ENCODE measurements around the gene VCL. TPM values are rescaled to one million over a fixed set of nuclear protein-coding genes. Genes with fewer than 3 reads are reported as not detected.
A peak's percentile ranks its signal among the peaks of the same experiment; 100 is the strongest.

Gene VCL
- total RNA-seq, 4 donors from 2014 or later: 99.2 to 120 (median 106) TPM

- peak overlapping the region in 1 of 4 donors; percentile 57 for H3K27ac ChIP-seq
- no peaks in the 10 kb centered on the region for H3K27me3 ChIP-seq
- WGBS, 2 donors: 73 to 79% methylated on average over 4 of the region's 4 CpGs
- DNase-seq (ENCODE audit: low spot score in 2 of 2): no peak
- TF ChIP-seq CTCF (IDR thresholded peaks at IDR 0.05): no peak
- TF ChIP-seq EP300 (IDR thresholded peaks at IDR 0.05): no peak
- TF ChIP-seq POLR2A (IDR thresholded peaks at IDR 0.05): no peak
- H3K4me1 ChIP-seq: peaks cover 0 to 78% (median 31%) of the 10 kb centered on the region in 4 donors
- H3K9me3 ChIP-seq: no peaks in the 10 kb centered on the region
- peaks cover 0 to 20% (median 2%) of the 10 kb centered on the region in 3 donors for H3K36me3 ChIP-seq
- no peak overlapping the region for H3K4me3 ChIP-seq
These were observed 79.5 kb downstream of the VCL start for GRCh38 chr10:74077416-74077815.

DNA sequence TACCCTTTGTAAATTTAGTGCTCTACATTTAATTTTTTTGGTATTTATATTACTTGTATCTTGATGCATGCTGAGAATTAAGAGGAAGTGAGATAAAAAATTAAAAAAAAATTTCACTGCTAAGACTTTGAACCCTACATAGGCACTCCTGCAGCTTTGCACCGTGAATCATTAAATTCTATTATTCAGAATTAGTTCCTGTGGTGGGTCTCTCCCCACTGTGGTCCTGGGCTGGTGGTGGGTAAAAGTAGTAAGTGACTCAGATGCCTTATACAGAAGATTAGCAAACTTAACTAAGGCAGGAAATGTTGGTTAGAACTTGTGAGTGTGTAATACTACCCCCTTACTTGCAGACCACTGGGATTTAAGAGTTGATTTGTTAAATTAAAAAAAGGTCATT is 80.1 kb downstream of the VCL start:
- 53 to 56% methylated on average over 1 of the region's 1 CpG for WGBS, 2 donors
- Histone ChIP-seq H3K9me3 (no peaks in the 10 kb centered on the region), H3K27ac (peak overlapping the region in 1 of 4 donors; percentile 2)

DNA sequence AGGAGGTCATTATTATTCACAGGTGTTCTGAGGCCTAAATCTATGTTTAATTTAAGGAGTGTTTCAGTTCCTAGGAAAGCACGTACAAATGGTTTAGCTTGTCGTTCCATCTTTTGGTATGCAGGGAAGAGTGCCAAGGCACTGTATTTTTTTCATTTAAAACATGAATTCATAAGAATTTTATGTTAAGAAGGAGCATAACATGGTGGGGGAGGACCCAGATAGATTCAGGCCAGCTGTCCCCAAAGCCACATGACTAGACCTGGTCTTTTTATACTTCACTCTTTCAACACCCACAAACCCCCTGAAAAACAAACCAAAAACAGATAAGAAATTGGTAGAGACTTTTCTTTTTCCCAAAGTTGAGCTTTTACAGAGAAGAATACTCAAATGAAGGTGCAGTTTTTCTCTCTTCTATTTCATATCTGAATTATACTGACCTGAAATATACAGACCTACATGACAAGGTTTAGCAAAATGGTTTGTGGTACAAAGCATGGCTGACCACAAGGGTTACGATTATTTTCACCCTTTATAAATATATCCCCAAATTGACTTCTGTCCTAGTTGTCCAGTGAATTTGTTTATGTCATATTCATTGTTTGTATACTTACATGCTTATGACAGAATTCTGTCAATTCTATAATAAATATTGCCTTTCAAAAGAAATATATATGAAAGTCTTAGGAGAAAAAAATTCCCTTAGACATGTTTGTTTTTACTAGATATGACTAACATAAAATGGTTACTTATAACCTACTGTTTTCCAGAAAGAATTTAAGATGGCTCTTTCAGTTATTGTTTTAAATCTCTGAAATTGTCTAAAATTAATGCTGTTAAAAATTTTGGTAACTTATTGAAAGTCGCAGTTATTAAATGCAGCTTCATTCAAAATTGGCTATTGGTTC is 81.4 kb downstream of the VCL start:
- no peaks in the 10 kb centered on the region for H3K27me3 ChIP-seq
- 47 to 53% methylated on average over 4 of the region's 4 CpGs for WGBS, 2 donors
- peaks cover 0 to 69% (median 27%) of the 10 kb centered on the region in 4 donors for H3K4me1 ChIP-seq
- peak overlapping the region in 1 of 4 donors; percentile 14 for H3K27ac ChIP-seq
- DNase-seq (ENCODE audit: low spot score in 2 of 2): no peak
- no peak for TF ChIP-seq POLR2A (IDR thresholded peaks at IDR 0.05)
- TF ChIP-seq CTCF (IDR thresholded peaks at IDR 0.05): no peak
- no peak for TF ChIP-seq EP300 (IDR thresholded peaks at IDR 0.05)
- peaks cover 0 to 30% (median 2%) of the 10 kb centered on the region in 3 donors for H3K36me3 ChIP-seq
- no peaks in the 10 kb centered on the region for H3K9me3 ChIP-seq
- no peak overlapping the region for H3K4me3 ChIP-seq

More for the DNA sequence above, 80.1 kb downstream of the VCL start:
- H3K36me3 ChIP-seq: peaks cover 0 to 23% (median 2%) of the 10 kb centered on the region in 3 donors
- DNase-seq (ENCODE audit: low spot score in 2 of 2): no peak
- H3K4me3 ChIP-seq: no peak overlapping the region
- peaks cover 0 to 75% (median 30%) of the 10 kb centered on the region in 4 donors for H3K4me1 ChIP-seq
- no peaks in the 10 kb centered on the region for H3K27me3 ChIP-seq
- TF ChIP-seq CTCF (IDR thresholded peaks at IDR 0.05) (no peak), EP300 (IDR thresholded peaks at IDR 0.05) (no peak), POLR2A (IDR thresholded peaks at IDR 0.05) (no peak)

DNA sequence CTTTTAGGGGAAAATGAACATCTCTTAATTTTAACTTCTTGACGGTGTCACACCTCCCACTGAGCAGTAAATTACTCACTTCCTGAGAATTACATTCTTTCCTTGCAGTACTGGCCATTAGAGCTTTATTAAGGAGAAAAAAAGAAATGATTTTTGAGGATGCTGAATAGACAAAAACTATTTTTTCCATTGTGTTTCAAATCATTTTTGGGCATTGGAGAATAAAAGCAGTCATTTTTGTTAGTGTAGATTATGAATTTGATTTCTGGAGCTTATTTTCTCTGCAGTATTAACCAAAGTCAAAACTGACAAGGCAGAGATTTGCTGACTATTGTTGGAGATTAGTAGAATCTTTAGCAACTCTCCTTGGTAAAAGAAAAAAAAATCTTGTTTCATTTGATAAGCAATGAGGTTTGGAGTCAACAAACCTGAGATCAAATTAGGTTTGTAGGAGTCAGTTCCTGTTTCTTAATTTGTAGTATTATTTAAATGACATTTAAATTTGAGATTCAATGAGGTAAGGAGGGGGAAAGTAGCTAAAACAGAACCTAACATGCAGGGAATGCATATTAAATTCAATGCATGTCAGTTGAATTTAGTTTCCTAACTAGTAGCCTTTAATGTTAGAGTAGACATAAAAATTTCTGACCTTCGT is 82.1 kb downstream of the VCL start:
- no peak for DNase-seq (ENCODE audit: low spot score in 2 of 2)
- Histone ChIP-seq H3K4me1 (peaks cover 0 to 69% (median 27%) of the 10 kb centered on the region in 4 donors), H3K27me3 (no peaks in the 10 kb centered on the region), H3K27ac (no peak overlapping the region), H3K36me3 (peaks cover 0 to 30% (median 2%) of the 10 kb centered on the region in 3 donors), H3K9me3 (no peaks in the 10 kb centered on the region), H3K4me3 (no peak overlapping the region)
- 45 to 49% methylated on average over 2 of the region's 2 CpGs for WGBS, 2 donors
- TF ChIP-seq CTCF (IDR thresholded peaks at IDR 0.05) (no peak), EP300 (IDR thresholded peaks at IDR 0.05) (no peak)
